DND-41 (cell line): Measurements from ENCODE around the gene PUS7.

Experiments
- CTCF ChIP-seq: IDR thresholded peaks from 2 replicates; pipeline ENCODE4 v1.5.1; 2012; ENCODE audit warnings: borderline replicate concordance, low read length, moderate library complexity, mild to moderate bottlenecking; ENCODE audit not compliant: poor library complexity, severe bottlenecking; ENCODE audit errors: extremely low read depth
- EZH2 ChIP-seq: IDR thresholded peaks from 3 replicates; pipeline ENCODE4 v1.6.1; 2012; ENCODE audit warnings: borderline replicate concordance, low read depth, mild to moderate bottlenecking, moderate library complexity, low read length, inconsistent platforms; ENCODE audit not compliant: severe bottlenecking

GRCh38 chr7:105478606-105479005 is 43.5 kb downstream of the PUS7 start:
- TF ChIP-seq CTCF (no peak), EZH2 (no peak)
